Panc1 (cell line): ENCODE measurements around the gene SLC2A1. TPM values are rescaled to one million over a fixed set of nuclear protein-coding genes. Genes with fewer than 3 reads are reported as not detected.

ENCODE experiments used
- ATAC-seq: fragments of 200-7000 bp; cut with Tn5 transposase; 2 replicates; pipeline ENCODE4 v1.9.1; 2020; ENCODE audit warnings: mild to moderate bottlenecking, moderate library complexity
- BruUV-seq: library from RNA; stranded (reverse); fragments of 400-500 nt; replicated peaks from 2 replicates; lab custom pipeline; 2021; lab: Mats Ljungman, UMichigan
- CTCF ChIA-PET: fragments of 300-600 bp; sonication (Branson Sonifier 250); formaldehyde crosslinking; loops from one replicate; lab custom pipeline; 2022; ENCODE audit warnings: antibody characterized with exemption; lab: Charles Lee
- POLR2A ChIA-PET: fragments of 300-600 bp; sonication (Branson Sonifier 250); formaldehyde crosslinking; loops from one replicate; lab custom pipeline; 2022; ENCODE audit warnings: antibody characterized with exemption; lab: Charles Lee
- DNase-seq: peaks from one replicate; pipeline ENCODE4 v3.0.0-alpha.2; 2010; ENCODE audit warnings: low read depth, low spot score
- H3K27ac ChIP-seq: 2 replicates; pipeline ENCODE4 v1.5.1; 2011; ENCODE audit warnings: mild to moderate bottlenecking, low read length, inconsistent platforms
- H3K27me3 ChIP-seq: fragments of 200-500 bp; sonication (Bioruptor generic); 2 replicates; pipeline ENCODE4 v1.6.0; 2014; ENCODE audit warnings: low read length, inconsistent platforms; ENCODE audit not compliant: control insufficient read depth, insufficient read depth
- H3K36me3 ChIP-seq: fragments of 200-500 bp; sonication (Bioruptor generic); 2 replicates; pipeline ENCODE4 v1.5.1; 2014; ENCODE audit warnings: inconsistent platforms, mild to moderate bottlenecking, low read length, moderate library complexity; ENCODE audit not compliant: control insufficient read depth, insufficient read depth
- H3K4me1 ChIP-seq: 2 replicates; pipeline ENCODE4 v1.5.1; 2011; ENCODE audit warnings: inconsistent platforms, mild to moderate bottlenecking, low read length, moderate library complexity; ENCODE audit not compliant: control insufficient read depth, insufficient read depth
- H3K4me3 ChIP-seq, 2 experiments: 2 replicates each; pipeline ENCODE4 v1.5.1; 2011 to 2012; ENCODE audit warnings: low read depth in 2 of 2, low read length in 2 of 2, mild to moderate bottlenecking in 2 of 2, inconsistent platforms in 1 of 2, moderate library complexity in 1 of 2
- H3K9me3 ChIP-seq: fragments of 200-500 bp; sonication (Bioruptor generic); 2 replicates; pipeline ENCODE4 v1.5.1; 2014; ENCODE audit warnings: low read depth, mild to moderate bottlenecking, inconsistent platforms, low read length, moderate library complexity; ENCODE audit not compliant: control insufficient read depth, insufficient read depth
- POLR2AphosphoS5 ChIP-seq: IDR thresholded peaks from 2 replicates; pipeline ENCODE4 v1.6.1; 2012; ENCODE audit warnings: mild to moderate bottlenecking, low read depth, low read length, moderate library complexity
- SIN3A ChIP-seq: IDR thresholded peaks from 2 replicates; pipeline ENCODE4 v1.6.1; 2012; ENCODE audit warnings: low read depth, mild to moderate bottlenecking, low read length, moderate library complexity, borderline replicate concordance; ENCODE audit not compliant: insufficient read depth
- TCF7L2 ChIP-seq: IDR thresholded peaks from 2 replicates; pipeline ENCODE4 v1.6.1; 2011; ENCODE audit warnings: mild to moderate bottlenecking, low read depth, low read length, inconsistent platforms
- in situ Hi-C: cut with HindIII; loops from 2 replicates; pipeline ENCODE4 v1.10.0; 2016; ENCODE audit warnings: low sequenced_read_pairs, low pct_unique_long_range_greater_than_20kb
- intact Hi-C: fragments of 100-400 bp; cut with micrococcal nuclease; formaldehyde crosslinking; loops from one replicate; pipeline ENCODE4 v1.10.0; 2022; ENCODE audit not compliant: unreplicated experiment
- total RNA-seq: library from RNA; stranded (reverse); gene quantifications from one replicate; pipeline ENCODE4 v1.2.1, GENCODE V29; 2021; ENCODE audit not compliant: unreplicated experiment
- TF ChIP-seq, protein P1 (sequence below), 2 experiments: IDR thresholded peaks; 2 replicates each; pipeline ENCODE4 v1.6.1; 2011 to 2012; ENCODE audit warnings: low read depth in 2 of 2, control low read depth in 1 of 2, low read length in 1 of 2, mild to moderate bottlenecking in 1 of 2, moderate library complexity in 1 of 2; ENCODE audit not compliant: insufficient read depth in 1 of 2
- TF ChIP-seq, protein P2 (sequence below): fragments of 450-650 bp; IDR thresholded peaks from 2 replicates; pipeline ENCODE4 v1.5.1; 2017; ENCODE audit warnings: mild to moderate bottlenecking

The SLC2A1 gene
- total RNA-seq, 1 experiment from 2014 or later, result 32.9 TPM

DNA sequence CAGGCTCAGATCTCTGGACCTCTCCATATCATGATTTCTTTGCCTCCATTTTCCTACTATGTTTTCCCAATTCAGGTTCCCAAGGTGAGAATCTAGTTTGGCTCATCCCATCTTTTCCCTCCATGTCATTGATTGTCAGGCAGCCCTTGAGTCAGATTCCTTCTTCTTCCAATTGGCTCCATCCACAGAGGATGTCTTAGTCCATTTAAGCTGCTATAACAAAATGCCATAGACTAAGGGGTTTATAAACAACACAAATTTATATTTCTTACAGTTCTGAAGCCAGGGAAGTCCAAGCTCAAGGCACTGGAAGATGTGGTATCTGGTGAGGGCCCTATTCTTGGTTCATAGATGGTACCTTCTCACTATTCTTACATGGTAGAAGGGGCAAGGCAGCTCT lies 42.8 kb upstream of the SLC2A1 start:
- H3K4me1 ChIP-seq, result no peaks in the 10 kb centered on the region
- no peak overlapping the region for H3K27ac ChIP-seq
- ChIA-PET POLR2A (no interaction called here), CTCF (interaction anchor here (0.6 kb wide), 1 partner anchor 235 kb away, joined by 5 read pairs; no protein-coding TSS in a partner anchor)
- no peaks in the 10 kb centered on the region for H3K36me3 ChIP-seq
- no peak overlapping the region for H3K4me3 ChIP-seq
- no peaks in the 10 kb centered on the region for H3K27me3 ChIP-seq
- H3K9me3 ChIP-seq, result no peaks in the 10 kb centered on the region
- TF ChIP-seq POLR2AphosphoS5 (no peak), TCF7L2 (no peak), SIN3A (no peak)
- TF ChIP-seq, protein P1, sequence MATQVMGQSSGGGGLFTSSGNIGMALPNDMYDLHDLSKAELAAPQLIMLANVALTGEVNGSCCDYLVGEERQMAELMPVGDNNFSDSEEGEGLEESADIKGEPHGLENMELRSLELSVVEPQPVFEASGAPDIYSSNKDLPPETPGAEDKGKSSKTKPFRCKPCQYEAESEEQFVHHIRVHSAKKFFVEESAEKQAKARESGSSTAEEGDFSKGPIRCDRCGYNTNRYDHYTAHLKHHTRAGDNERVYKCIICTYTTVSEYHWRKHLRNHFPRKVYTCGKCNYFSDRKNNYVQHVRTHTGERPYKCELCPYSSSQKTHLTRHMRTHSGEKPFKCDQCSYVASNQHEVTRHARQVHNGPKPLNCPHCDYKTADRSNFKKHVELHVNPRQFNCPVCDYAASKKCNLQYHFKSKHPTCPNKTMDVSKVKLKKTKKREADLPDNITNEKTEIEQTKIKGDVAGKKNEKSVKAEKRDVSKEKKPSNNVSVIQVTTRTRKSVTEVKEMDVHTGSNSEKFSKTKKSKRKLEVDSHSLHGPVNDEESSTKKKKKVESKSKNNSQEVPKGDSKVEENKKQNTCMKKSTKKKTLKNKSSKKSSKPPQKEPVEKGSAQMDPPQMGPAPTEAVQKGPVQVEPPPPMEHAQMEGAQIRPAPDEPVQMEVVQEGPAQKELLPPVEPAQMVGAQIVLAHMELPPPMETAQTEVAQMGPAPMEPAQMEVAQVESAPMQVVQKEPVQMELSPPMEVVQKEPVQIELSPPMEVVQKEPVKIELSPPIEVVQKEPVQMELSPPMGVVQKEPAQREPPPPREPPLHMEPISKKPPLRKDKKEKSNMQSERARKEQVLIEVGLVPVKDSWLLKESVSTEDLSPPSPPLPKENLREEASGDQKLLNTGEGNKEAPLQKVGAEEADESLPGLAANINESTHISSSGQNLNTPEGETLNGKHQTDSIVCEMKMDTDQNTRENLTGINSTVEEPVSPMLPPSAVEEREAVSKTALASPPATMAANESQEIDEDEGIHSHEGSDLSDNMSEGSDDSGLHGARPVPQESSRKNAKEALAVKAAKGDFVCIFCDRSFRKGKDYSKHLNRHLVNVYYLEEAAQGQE (IDR thresholded peaks at IDR 0.05; ENCODE audit: insufficient read depth in 1 of 2, low read depth in 2 of 2, low read length in 1 of 2), result no peak
- TF ChIP-seq, protein P2, sequence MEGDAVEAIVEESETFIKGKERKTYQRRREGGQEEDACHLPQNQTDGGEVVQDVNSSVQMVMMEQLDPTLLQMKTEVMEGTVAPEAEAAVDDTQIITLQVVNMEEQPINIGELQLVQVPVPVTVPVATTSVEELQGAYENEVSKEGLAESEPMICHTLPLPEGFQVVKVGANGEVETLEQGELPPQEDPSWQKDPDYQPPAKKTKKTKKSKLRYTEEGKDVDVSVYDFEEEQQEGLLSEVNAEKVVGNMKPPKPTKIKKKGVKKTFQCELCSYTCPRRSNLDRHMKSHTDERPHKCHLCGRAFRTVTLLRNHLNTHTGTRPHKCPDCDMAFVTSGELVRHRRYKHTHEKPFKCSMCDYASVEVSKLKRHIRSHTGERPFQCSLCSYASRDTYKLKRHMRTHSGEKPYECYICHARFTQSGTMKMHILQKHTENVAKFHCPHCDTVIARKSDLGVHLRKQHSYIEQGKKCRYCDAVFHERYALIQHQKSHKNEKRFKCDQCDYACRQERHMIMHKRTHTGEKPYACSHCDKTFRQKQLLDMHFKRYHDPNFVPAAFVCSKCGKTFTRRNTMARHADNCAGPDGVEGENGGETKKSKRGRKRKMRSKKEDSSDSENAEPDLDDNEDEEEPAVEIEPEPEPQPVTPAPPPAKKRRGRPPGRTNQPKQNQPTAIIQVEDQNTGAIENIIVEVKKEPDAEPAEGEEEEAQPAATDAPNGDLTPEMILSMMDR, result no peak
- DNase-seq (no peak), ATAC-seq (no peak)
- no TSS peak for BruUV-seq
- intact Hi-C loops (no loop called here), in situ Hi-C loops (no loop called here)

DNA sequence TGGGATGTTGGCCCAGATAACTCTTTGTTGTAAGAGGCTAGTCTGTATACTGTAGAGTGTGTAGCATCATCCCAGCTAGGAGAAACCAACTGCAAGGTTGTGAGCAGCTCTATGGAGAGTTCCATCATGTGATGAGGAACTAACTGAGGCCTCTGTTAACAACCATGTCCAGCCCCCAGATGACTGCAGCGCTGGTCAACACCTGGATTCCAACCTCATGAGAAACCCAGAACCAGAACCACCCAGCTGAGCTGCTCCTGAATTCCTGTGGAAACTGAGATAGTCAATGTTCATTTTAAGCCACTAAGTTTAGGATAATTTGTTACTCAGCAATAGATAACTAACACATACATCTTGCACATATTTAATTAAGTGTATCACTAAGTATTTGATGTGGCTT lies 41.6 kb upstream of the SLC2A1 start:
- BruUV-seq, result no TSS peak
- in situ Hi-C loops, result no loop called here
- CTCF ChIA-PET, result no interaction called here

More for the DNA sequence above, 41.6 kb upstream of the SLC2A1 start:
- ATAC-seq (no peak), DNase-seq (no peak)
- POLR2A ChIA-PET, result interaction anchor here (0.6 to 0.7 kb wide), 2 partner anchors 38 to 77 kb away, joined by 6 to 8 read pairs; no protein-coding TSS in a partner anchor
- H3K9me3 ChIP-seq, result no peaks in the 10 kb centered on the region
- H3K4me3 ChIP-seq, result no peak overlapping the region
- no peak for TF ChIP-seq TCF7L2
- TF ChIP-seq, protein P1 (IDR thresholded peaks at IDR 0.05; ENCODE audit: insufficient read depth in 1 of 2, low read depth in 2 of 2, low read length in 1 of 2), result no peak
- TF ChIP-seq SIN3A, result no peak
- no peak for TF ChIP-seq POLR2AphosphoS5
- TF ChIP-seq, protein P2, result no peak
- no peak overlapping the region for H3K27ac ChIP-seq
- intact Hi-C loops, result no loop called here
- no peaks in the 10 kb centered on the region for H3K27me3 ChIP-seq
- H3K4me1 ChIP-seq, result no peaks in the 10 kb centered on the region
- H3K36me3 ChIP-seq, result no peaks in the 10 kb centered on the region
